Retina (tissue), 1 donor: ENCODE results near the gene KDM6B.

Experiments used
- DNase-seq: peaks from one replicate; pipeline ENCODE4 v3.0.0-alpha.2; 2016

Gene KDM6B

GRCh38 chr17:7822126-7822525, 11.9 kb upstream of the KDM6B start:
- DNase-seq, result no peak

DNA sequence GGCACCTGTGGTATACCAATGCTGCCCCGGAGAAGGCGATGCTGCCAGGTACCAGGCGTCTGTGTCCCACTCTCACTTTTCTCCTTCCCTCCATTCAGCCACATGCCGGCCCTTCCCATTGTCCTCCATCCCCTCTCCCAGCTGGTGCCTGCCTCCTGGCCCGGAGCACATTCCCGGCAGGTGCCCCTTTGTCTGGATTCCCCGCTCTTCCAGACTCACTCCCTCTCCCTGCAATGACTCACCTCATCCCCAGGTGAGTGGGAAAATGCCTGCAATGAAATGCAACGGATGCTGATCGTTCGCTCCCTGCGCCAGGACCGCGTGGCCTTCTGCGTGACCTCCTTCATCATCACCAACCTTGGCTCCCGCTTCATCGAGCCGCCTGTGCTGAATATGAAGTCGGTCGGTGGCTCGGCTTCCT, 10.4 kb upstream of the KDM6B start:
- no peak for DNase-seq

DNA sequence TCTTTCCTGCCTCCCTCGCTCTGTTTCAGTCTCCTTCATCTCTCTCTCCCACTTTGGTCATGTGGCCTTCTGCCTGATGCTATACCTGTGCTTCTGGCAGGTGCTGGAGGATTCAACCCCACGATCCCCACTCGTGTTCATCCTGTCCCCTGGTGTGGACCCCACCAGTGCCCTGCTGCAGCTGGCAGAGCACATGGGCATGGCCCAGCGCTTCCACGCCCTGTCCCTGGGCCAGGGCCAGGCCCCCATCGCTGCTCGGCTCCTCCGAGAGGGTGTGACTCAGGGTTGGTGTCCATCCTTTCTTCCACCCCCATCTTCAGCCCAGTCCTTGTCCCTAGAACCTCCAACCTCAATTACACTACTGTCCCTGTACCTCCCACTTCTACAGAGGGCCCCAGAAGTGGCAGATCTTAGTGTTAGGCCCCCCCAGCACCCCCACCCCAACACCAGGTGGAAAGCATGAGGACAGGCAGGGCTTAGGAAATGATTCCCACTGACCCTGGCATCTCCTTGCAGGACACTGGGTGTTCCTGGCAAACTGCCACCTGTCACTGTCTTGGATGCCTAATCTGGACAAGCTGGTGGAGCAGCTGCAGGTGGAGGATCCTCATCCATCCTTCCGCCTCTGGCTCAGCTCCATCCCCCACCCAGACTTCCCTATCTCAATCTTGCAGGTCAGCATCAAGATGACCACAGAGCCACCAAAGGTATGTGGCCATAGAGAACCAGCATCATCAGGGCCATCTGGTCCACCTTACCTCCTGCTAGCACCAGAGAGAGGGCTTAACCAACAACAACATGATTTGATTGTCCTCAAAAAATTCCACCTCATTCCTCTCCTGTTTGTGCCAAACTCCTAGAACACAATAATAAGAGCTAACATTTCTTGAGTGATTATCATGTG, 9.7 kb upstream of the KDM6B start:
- no peak for DNase-seq

- peak; percentile 60 for DNase-seq
These were observed 8.6 kb upstream of the KDM6B start for GRCh38 chr17:7825206-7825990.

DNA sequence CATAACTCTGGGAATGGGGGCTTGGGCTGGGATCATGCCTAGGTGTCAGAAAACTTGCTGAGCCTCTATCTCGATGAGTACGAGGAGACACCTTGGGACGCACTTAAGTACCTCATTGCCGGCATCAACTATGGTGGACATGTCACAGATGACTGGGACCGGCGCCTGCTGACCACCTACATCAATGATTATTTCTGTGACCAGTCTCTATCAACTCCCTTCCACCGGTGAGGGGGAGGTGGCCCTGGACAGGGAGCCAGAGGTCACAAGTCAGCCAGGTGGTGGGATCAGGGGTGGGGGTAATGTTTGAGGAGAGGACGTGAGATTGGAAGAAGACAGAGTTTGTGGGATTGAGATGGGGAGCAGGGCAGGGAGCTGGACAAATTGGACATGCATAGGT, 3.4 kb upstream of the KDM6B start:
- no peak for DNase-seq

GRCh38 chr17:7831233-7831632, 2.8 kb upstream of the KDM6B start:
- no peak for DNase-seq

DNA sequence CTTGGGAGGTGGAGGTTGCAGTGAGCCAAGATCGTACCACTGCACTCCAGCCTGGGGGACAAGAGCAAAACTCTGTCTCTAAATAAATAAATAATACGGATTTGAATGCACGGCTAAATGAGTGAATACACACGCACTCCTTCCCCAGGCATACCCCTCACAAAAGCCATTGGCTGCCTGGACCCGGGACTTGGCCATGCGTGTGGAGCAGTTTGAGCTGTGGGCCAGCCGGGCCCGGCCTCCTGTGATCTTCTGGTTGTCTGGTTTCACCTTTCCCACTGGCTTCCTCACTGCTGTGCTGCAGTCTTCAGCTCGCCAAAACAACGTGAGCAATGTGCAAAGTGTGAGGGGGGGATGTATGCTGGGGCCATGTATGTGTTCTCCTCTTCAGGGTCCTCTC, 1.6 kb upstream of the KDM6B start:
- DNase-seq, result no peak

DNA sequence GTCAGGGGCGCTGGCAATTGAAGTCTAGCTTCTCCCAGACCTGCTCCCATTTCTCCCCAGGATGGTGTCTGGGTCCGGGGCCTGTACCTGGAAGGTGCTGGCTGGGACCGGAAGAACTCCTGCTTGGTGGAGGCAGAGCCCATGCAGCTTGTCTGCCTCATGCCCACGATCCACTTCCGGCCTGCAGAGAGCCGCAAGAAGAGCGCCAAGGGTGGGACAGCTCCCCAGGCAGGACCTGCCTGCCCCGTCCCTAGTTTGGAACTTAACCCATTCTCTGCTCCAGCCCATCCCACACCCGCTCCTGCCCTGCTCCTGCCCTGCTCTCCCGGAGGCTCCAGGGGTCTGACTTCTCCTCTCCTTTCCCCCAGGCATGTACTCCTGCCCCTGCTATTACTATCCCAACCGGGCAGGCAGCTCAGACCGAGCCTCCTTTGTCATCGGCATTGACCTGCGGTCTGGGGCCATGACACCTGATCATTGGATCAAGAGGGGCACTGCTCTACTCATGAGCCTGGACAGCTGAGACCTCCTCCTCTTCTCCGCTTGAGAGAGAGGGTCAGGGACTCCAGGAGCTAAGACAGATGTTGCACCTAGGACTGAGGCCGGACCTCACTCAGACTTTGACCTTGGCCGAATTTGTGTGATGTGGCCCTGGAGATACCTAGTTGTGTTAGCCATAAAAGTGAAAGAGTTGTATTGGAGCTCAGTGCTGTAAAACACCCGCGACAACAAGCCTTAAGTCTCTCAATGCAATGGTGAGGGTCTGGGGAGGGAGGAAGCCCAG, 814 bp upstream of the KDM6B start:
- no peak for DNase-seq

DNA sequence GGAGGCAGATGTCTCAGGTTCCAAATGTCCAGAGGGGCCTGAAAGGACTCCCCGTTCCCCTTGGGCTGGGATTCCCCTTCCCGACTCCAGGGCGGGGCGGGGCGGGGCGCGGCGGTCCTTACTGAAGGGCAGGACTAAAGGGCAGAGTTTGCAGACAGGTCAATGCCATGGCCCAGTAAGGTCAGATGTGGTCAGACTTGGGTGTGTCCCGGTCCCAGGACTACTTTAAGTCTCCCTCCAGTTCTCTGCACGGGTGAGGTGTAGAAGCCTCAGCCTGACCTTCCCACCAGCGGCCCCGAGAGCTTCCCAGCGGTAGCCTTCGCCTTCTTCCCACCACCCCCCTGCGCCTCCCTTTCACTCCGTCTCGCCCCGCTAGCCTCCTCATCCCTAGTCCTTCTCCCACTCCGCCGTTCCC, 532 bp downstream of the KDM6B start:
- DNase-seq, result no peak

- peak; percentile 99 for DNase-seq
These were observed 1.2 kb downstream of the KDM6B start for GRCh38 chr17:7834957-7835813.

- peak; percentile 87 for DNase-seq
These were observed 2.0 kb downstream of the KDM6B start for GRCh38 chr17:7835814-7836595.

DNA sequence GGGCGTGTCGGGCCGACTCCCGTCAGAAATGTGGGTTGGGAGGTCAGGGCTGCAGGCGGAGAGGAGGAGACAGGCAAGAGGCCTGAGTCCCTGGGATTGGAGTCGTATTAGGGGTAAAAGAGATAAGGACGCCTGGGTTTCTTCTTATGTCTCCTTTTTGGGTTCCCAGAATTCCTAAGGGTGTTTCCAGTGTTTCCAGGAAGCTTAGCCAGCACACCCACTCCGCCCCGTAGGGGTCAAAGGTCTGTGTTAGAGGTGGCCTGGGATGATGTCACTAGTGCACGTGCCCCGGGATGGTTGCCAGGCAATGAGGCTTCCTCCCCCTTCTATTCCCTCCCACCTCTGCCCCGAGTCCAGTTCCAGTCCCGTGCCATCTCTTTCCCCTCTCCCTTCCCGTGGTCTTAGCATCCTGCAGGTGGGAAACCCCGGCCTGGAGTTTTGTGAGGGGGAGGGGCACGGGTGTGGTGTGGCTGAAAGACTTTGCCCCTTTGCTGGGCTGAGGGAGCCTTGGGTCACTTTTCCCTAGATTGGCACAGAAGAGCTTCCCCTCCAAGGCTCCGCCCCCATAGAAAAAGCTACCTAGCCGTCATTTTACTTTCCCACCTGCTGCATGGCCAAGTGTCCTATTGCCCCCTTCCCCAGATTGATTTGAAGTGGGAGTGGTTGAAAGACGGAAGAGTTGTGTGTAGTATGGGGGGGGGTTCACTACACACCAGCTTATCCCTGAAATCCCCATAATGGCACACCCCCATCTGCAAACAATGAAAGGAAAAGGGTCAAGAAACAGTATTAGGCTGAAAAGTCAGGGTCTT, 2.8 kb downstream of the KDM6B start:
- DNase-seq, result peak; percentile 95

GRCh38 chr17:7837408-7838088, 3.5 kb downstream of the KDM6B start:
- no peak for DNase-seq

- DNase-seq, result peak; percentile 63
These were observed 4.4 kb downstream of the KDM6B start for GRCh38 chr17:7838090-7839075.

GRCh38 chr17:7839190-7839875, 5.3 kb downstream of the KDM6B start:
- DNase-seq, result no peak

DNA sequence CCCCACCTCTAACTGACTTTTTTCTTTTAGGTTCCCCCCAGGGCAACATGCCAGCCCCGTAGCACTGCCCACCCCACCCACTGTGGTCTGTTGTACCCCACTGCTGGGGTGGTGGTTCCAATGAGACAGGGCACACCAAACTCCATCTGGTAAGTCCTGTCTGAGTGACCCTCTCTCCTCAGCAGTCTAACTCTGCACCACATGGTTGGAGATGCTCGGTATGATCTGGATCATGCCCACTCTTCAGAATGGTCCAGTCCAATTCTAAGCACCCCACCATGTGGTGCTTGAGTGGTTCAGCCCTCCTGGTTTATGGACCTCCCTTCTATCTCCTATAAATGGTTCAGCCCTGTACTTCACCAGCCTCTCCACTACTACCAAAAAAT, 5.9 kb downstream of the KDM6B start:
- no peak for DNase-seq

DNA sequence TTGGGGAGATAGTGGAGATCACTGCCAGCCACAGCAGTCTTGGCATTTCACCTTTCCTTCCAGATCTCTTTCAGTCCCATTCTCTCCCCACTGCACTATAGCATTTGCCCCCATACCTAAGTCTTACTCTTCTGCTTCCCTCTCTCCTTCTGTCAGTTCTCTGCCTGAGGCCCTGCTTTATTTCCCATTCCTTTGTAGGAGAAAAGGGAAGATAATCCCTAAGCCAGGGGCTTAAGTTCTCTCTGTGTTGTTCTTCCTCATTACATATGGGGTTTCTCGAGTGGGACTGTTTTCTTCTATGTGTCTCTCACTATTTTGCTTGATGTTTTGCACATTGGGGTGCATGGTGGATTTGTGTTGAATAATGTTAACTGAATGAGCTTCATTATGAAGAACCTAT, 6.4 kb downstream of the KDM6B start:
- no peak for DNase-seq

DNA sequence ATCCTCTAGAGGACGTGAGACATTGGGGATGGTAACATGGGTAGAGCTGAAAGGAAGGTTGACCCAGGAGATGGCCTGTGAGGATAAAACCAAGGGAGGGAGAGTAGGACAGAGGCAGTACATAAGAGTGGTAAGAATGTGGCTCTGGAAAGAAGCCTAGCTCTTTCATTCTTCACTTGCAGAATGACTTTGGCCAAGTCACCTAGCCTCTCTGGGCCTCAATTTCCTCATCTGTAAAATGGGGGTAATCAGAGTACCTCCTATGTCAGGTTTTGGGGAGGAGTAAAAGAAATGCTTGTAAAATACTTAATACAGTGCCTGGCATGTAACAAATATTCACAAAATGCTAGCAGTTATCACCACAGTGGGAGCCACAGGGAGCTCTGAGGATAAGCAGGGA, 6.9 kb downstream of the KDM6B start:
- no peak for DNase-seq
